Ovary (tissue), 9 donors: Measurements from ENCODE around the gene CEP164. TPM values are rescaled to one million over a fixed set of nuclear protein-coding genes. Genes with fewer than 3 reads are reported as not detected.
"Not testable (repeated sequence)": the region's sequence is repeated elsewhere in the genome, so short reads cannot be mapped to it uniquely, and the experiment has no call there.

ENCODE experiments used
- DNase-seq, 5 donors: peaks; one replicate each; pipeline ENCODE4 v3.0.0-alpha.2; 2019 to 2020
- H3K27ac ChIP-seq, 2 donors: fragments of 200-600 bp; one replicate each; pipeline versions ENCODE4 v1.5.1 to v1.8.0; 2019 to 2022
- H3K27me3 ChIP-seq: fragments of 200-600 bp; one replicate; pipeline ENCODE4 v1.8.0; 2022
- H3K36me3 ChIP-seq: fragments of 200-600 bp; sonication (generic); one replicate; pipeline ENCODE4 v1.5.1; 2019
- H3K4me1 ChIP-seq: one replicate; pipeline ENCODE4 v1.8.1; 2013; ENCODE audit warnings: mild to moderate bottlenecking, moderate library complexity; ENCODE audit not compliant: insufficient read depth
- H3K4me3 ChIP-seq: fragments of 200-600 bp; sonication (generic); one replicate; pipeline ENCODE4 v1.5.1; 2017
- H3K9me3 ChIP-seq, 2 donors: fragments of 200-600 bp in 1 of 2; sonication (generic) in 1 of 2; one replicate each; pipeline versions ENCODE4 v1.5.1 to v1.8.1; 2013 to 2019; ENCODE audit warnings: mild to moderate bottlenecking in 1 of 2, moderate library complexity in 1 of 2
- CTCF ChIP-seq, 3 donors: fragments of 450-650 bp in 2 of 3; fragments of 200-600 bp in 1 of 3; IDR thresholded peaks; one replicate each; pipeline versions ENCODE4 v1.5.1 to v1.8.0; 2016 to 2022; ENCODE audit warnings: antibody characterized with exemption in 3 of 3, mild to moderate bottlenecking in 1 of 3
- EP300 ChIP-seq: sonication (generic); formaldehyde crosslinking; IDR thresholded peaks from one replicate; pipeline ENCODE4 v1.6.1; 2017; ENCODE audit warnings: antibody characterized with exemption
- POLR2A ChIP-seq: fragments of 450-650 bp; IDR thresholded peaks from one replicate; pipeline ENCODE4 v1.6.1; 2017; ENCODE audit warnings: antibody characterized with exemption, mild to moderate bottlenecking, moderate library complexity
- WGBS, 3 donors: extraction: QIAGEN DNeasy Blood & Tissue Kit in 1 of 3; methylation state at CpG; one replicate each; pipeline versions ENCODE4 v1.1.5 to v1.1.7; 2013 to 2017; 5-methylcytosine and 5-hydroxymethylcytosine counted together
- intact Hi-C, 4 donors: fragments of 100-400 bp; cut with DNase I; formaldehyde crosslinking; loops; one replicate each; pipeline versions ENCODE4 v1.11.0 to v1.15.1; 2022 to 2023
- polyA plus RNA-seq, 2 donors: library from polyadenylated mRNA; stranded (reverse); fragments of 200-250 nt in 1 of 2; fragments of 350-450 nt in 1 of 2; fragmentation: Illumina TruSeq in 1 of 2; extraction: RNeasy Lipid Tissue Mini Kit (QIAGEN cat#74804) in 1 of 2; gene quantifications; one replicate each; pipeline ENCODE4 v1.2.3, GENCODE V29; 2013 to 2014
- total RNA-seq, 7 donors: library from RNA; depleted of rRNA in 2 of 7; stranded (reverse); fragments of >200 nt in 2 of 7; fragmentation: NEBNext Ultra II Directional in 3 of 7; extraction: Animal tissue kit (Norgen Biotek cat#: 25700) in 3 of 7; gene quantifications; one replicate each; pipeline versions ENCODE4 v1.1.0 to v1.2.4, GENCODE V29; 2016 to 2023
- donor health status: DM: no; HTN: no; CAD: no; lungs with moderate emphysema.
- donor health status: DM: no; HTN: no; CAD: no.
- donor health status: Bipolar disorder and iron deficiency.
- donor health status: DM: yes; HTN: yes; CAD: no.
- donor health status: DM: no; HTN: no; CAD: no.
- donor health status: DM: yes; HTN: yes; CAD: no.

The CEP164 gene
- total and polyA plus RNA-seq, 9 donors, result 18.6 to 50.4 (median 28.0) TPM

- intact Hi-C loops, result no loop called here
- no peak for DNase-seq
- Histone ChIP-seq H3K27me3 (no peaks in the 10 kb centered on the region), H3K36me3 (no peaks in the 10 kb centered on the region), H3K4me1 (no peaks in the 10 kb centered on the region), H3K9me3 (peaks cover 0 to 5% of the 10 kb centered on the region in 2 donors), H3K4me3 (no peak overlapping the region), H3K27ac (no peak overlapping the region)
- no peak for TF ChIP-seq EP300
- WGBS, 3 donors, result 78 to 93% (median 89%) methylated on average over 1 of the region's 1 CpG
Measured at GRCh38 chr11:117454564-117454917, 126.9 kb downstream of the CEP164 start.

GRCh38 chr11:117456027-117456720 lies 128.5 kb downstream of the CEP164 start:
- H3K9me3 ChIP-seq, result peaks cover 0 to 5% of the 10 kb centered on the region in 2 donors
- no peaks in the 10 kb centered on the region for H3K27me3 ChIP-seq
- H3K4me1 ChIP-seq, result no peaks in the 10 kb centered on the region
- intact Hi-C loops, result loop anchor here in 1 of 4 donors (5.0 kb wide), 1 partner anchor 256 kb away; no protein-coding TSS in a partner anchor
- H3K4me3 ChIP-seq, result no peak overlapping the region
- TF ChIP-seq POLR2A (no peak), EP300 (no peak), CTCF (IDR thresholded peaks at IDR 0.05) (no peak)
- H3K27ac ChIP-seq, result no peak overlapping the region
- no peaks in the 10 kb centered on the region for H3K36me3 ChIP-seq
- DNase-seq, result no peak
- WGBS, 3 donors, result 91 to 94% (median 92%) methylated on average over 7 of the region's 7 CpGs

GRCh38 chr11:117456721-117457029 lies 129.0 kb downstream of the CEP164 start:
- not testable (repeated sequence) for H3K27ac ChIP-seq, H3K27me3 ChIP-seq, H3K9me3 ChIP-seq, DNase-seq, H3K4me1 ChIP-seq, H3K36me3 ChIP-seq, H3K4me3 ChIP-seq
- WGBS, 3 donors, result 94 to 97% (median 96%) methylated on average over 8 of the region's 8 CpGs
- intact Hi-C loops, result loop anchor here in 1 of 4 donors (5.0 kb wide), 1 partner anchor 256 kb away; no protein-coding TSS in a partner anchor

- no peak overlapping the region for H3K27ac ChIP-seq
- intact Hi-C loops, result loop anchor here in 1 of 4 donors (5.0 kb wide), 1 partner anchor 255 kb away; no protein-coding TSS in a partner anchor
- WGBS, 3 donors, result 83 to 84% (median 83%) methylated on average over 15 of the region's 15 CpGs
Measured at GRCh38 chr11:117457031-117457785, 129.6 kb downstream of the CEP164 start.

GRCh38 chr11:117457835-117458234 lies 130.2 kb downstream of the CEP164 start:
- Histone ChIP-seq H3K9me3 (peaks cover 0 to 5% of the 10 kb centered on the region in 2 donors), H3K4me3 (no peak overlapping the region), H3K36me3 (no peaks in the 10 kb centered on the region), H3K27ac (no peak overlapping the region), H3K4me1 (no peaks in the 10 kb centered on the region), H3K27me3 (no peaks in the 10 kb centered on the region)
- intact Hi-C loops, result loop anchor here in 1 of 4 donors (5.0 kb wide), 1 partner anchor 254 kb away; no protein-coding TSS in a partner anchor
- TF ChIP-seq CTCF (IDR thresholded peaks at IDR 0.05), result no peak
- no peak for TF ChIP-seq EP300
- no peak for TF ChIP-seq POLR2A
- 76 to 90% (median 83%) methylated on average over 9 of the region's 9 CpGs for WGBS, 3 donors
- DNase-seq, result no peak

More at GRCh38 chr11:117457031-117457785, 129.6 kb downstream of the CEP164 start:
- H3K9me3 ChIP-seq, result peaks cover 0 to 5% of the 10 kb centered on the region in 2 donors
- H3K36me3 ChIP-seq, result no peaks in the 10 kb centered on the region
- TF ChIP-seq EP300 (no peak), CTCF (IDR thresholded peaks at IDR 0.05) (no peak), POLR2A (no peak)
- no peak overlapping the region for H3K4me3 ChIP-seq
- no peaks in the 10 kb centered on the region for H3K4me1 ChIP-seq
- H3K27me3 ChIP-seq, result no peaks in the 10 kb centered on the region
- DNase-seq, result no peak
